Naive thymus-derived CD4-positive, alpha-beta T cell (primary cell): ENCODE data around the gene CBLB. TPM values are rescaled to one million over a fixed set of nuclear protein-coding genes. Genes with fewer than 3 reads are reported as not detected.

ENCODE experiments used
- ATAC-seq: fragments of 150-1000 bp; cut with Tn5 transposase; 2 replicates; pipeline ENCODE4 v1.10.0; 2021; ENCODE audit warnings: mild to moderate bottlenecking, moderate library complexity
- CTCF ChIA-PET: fragments of 350-600 bp; sonication (Branson Sonifier 250); formaldehyde crosslinking; loops from one replicate; lab custom pipeline; 2021; ENCODE audit warnings: antibody characterized with exemption; lab: Charles Lee
- POLR2A ChIA-PET: fragments of 350-600 bp; sonication (Branson Sonifier 250); formaldehyde crosslinking; loops from one replicate; lab custom pipeline; 2021; ENCODE audit warnings: antibody characterized with exemption, inconsistent platforms; lab: Charles Lee
- DNase-seq, 9 donors: peaks; one replicate each; pipeline versions ENCODE4 v3.0.0 to v3.0.0-alpha.2; 2020 to 2022; ENCODE audit warnings: mixed read lengths in 1 of 9
- H3K27ac ChIP-seq: one replicate; pipeline ENCODE4 v1.7.0; 2013; ENCODE audit warnings: mild to moderate bottlenecking, low read depth, low read length, moderate library complexity
- H3K27me3 ChIP-seq, 2 donors: one replicate each; pipeline ENCODE4 v1.7.0; 2013; ENCODE audit warnings: low read length in 2 of 2, mild to moderate bottlenecking in 2 of 2, moderate library complexity in 2 of 2; ENCODE audit not compliant: control insufficient read depth in 2 of 2, insufficient read depth in 2 of 2
- H3K36me3 ChIP-seq, 3 experiments: 1 replicate in 2 of 3; 2 replicates in 1 of 3; pipeline ENCODE4 v1.7.0; 2013; ENCODE audit warnings: low read length in 3 of 3, mild to moderate bottlenecking in 3 of 3, moderate library complexity in 1 of 3; ENCODE audit not compliant: insufficient read depth in 3 of 3, control insufficient read depth in 2 of 3
- H3K4me1 ChIP-seq, 2 donors: one replicate each; pipeline ENCODE4 v1.7.0; 2013; ENCODE audit warnings: low read length in 2 of 2, mild to moderate bottlenecking in 2 of 2, moderate library complexity in 1 of 2; ENCODE audit not compliant: control insufficient read depth in 2 of 2, insufficient read depth in 2 of 2
- H3K4me3 ChIP-seq: 2 replicates; pipeline ENCODE4 v1.7.0; 2013; ENCODE audit warnings: mild to moderate bottlenecking, low read length
- H3K9me3 ChIP-seq, 3 experiments: 1 replicate in 2 of 3; 2 replicates in 1 of 3; pipeline ENCODE4 v1.7.0; 2013; ENCODE audit warnings: low read length in 3 of 3; ENCODE audit not compliant: control insufficient read depth in 2 of 3
- H3K27ac Mint-ChIP-seq, 9 donors: one replicate each; pipeline ENCODE4 v1.8.0; 2020 to 2022; ENCODE audit warnings: mixed read lengths in 9 of 9, mild to moderate bottlenecking in 8 of 9, moderate library complexity in 5 of 9, inconsistent platforms in 2 of 9
- H3K27me3 Mint-ChIP-seq, 5 donors: one replicate each; pipeline ENCODE4 v1.8.0; 2021 to 2022; ENCODE audit warnings: mixed read lengths in 5 of 5, mild to moderate bottlenecking in 1 of 5
- H3K36me3 Mint-ChIP-seq, 5 donors: one replicate each; pipeline ENCODE4 v1.8.0; 2020 to 2022; ENCODE audit warnings: mixed read lengths in 5 of 5, mild to moderate bottlenecking in 3 of 5, inconsistent platforms in 1 of 5
- H3K4me1 Mint-ChIP-seq, 7 donors: one replicate each; pipeline ENCODE4 v1.8.0; 2020 to 2022; ENCODE audit warnings: mixed read lengths in 7 of 7, mild to moderate bottlenecking in 3 of 7, inconsistent platforms in 1 of 7
- H3K4me3 Mint-ChIP-seq, 10 donors: one replicate each; pipeline ENCODE4 v1.8.0; 2020 to 2022; ENCODE audit warnings: mild to moderate bottlenecking in 10 of 10, mixed read lengths in 10 of 10, moderate library complexity in 6 of 10, inconsistent platforms in 2 of 10
- H3K9me3 Mint-ChIP-seq, 11 donors: one replicate each; pipeline ENCODE4 v1.8.0; 2020 to 2022; ENCODE audit warnings: mixed read lengths in 11 of 11, mild to moderate bottlenecking in 4 of 11, inconsistent platforms in 1 of 11, moderate library complexity in 1 of 11
- intact Hi-C, 2 donors: fragments of 100-400 bp; cut with micrococcal nuclease; formaldehyde crosslinking; loops; one replicate each; pipeline ENCODE4 v1.15.1; 2023
- polyA plus RNA-seq, 2 donors: library from polyadenylated mRNA; unstranded; fragments of 300-500 nt; fragmentation: Illumina TruSeq; gene quantifications; one replicate each; pipeline ENCODE4 v1.2.3, GENCODE V29; 2021
- total RNA-seq, 6 experiments: library from RNA in 5 of 6; stranded (reverse) in 5 of 6; gene quantifications; 1 replicate in 5 of 6; 2 replicates in 1 of 6; pipeline ENCODE4 v1.2.3 and lab custom pipeline; 2021 to 2026

The CBLB gene
- total and polyA plus RNA-seq, 7 experiments from 2014 or later: 22.4 to 135 (median 97.8) TPM

GRCh38 chr3:105847865-105848264 is 20.9 kb downstream of the CBLB start:
- H3K36me3 ChIP-seq: peaks cover 0 to 10% (median 4%) of the 10 kb centered on the region in 3 experiments
- ChIA-PET POLR2A (interaction anchor here (0.6 kb wide), 1 partner anchor 111 kb away, joined by 3 read pairs; no protein-coding TSS in a partner anchor), CTCF (interaction anchor here (1.2 kb wide), 1 partner anchor 361 kb away, joined by 3 read pairs; no protein-coding TSS in a partner anchor)
- DNase-seq: no peak
- no peak for ATAC-seq
- H3K9me3 ChIP-seq: no peaks in the 10 kb centered on the region
- Mint-ChIP-seq H3K9me3 (peaks cover 0 to 6% (median 0%) of the 10 kb centered on the region in 11 donors), H3K4me3 (peak overlapping the region in 9 of 10 donors; percentile 1 to 62 (median 35)), H3K27me3 (no peaks in the 10 kb centered on the region), H3K27ac (peak overlapping the region in 6 of 9 donors; percentile 19 to 66 (median 42)), H3K36me3 (peaks cover 5 to 49% (median 37%) of the 10 kb centered on the region in 5 donors), H3K4me1 (peaks cover 17 to 78% (median 67%) of the 10 kb centered on the region in 7 donors)
- H3K27ac ChIP-seq: no peak overlapping the region
- intact Hi-C loops: loop anchor here (2.0 to 5.0 kb wide), 3 partner anchors 15 to 36 kb away; no protein-coding TSS in a partner anchor
- H3K4me1 ChIP-seq: peaks cover 17 to 42% of the 10 kb centered on the region in 2 donors
- no peaks in the 10 kb centered on the region for H3K27me3 ChIP-seq
- no peak overlapping the region for H3K4me3 ChIP-seq

- no peak for DNase-seq
- ChIA-PET POLR2A (interaction anchor here (0.6 kb wide), 1 partner anchor 111 kb away, joined by 3 read pairs; no protein-coding TSS in a partner anchor), CTCF (interaction anchor here (0.7 to 1.2 kb wide), 2 partner anchors 49 to 362 kb away, joined by 3 read pairs; no protein-coding TSS in a partner anchor)
- H3K36me3 Mint-ChIP-seq: peaks cover 5 to 48% (median 36%) of the 10 kb centered on the region in 5 donors
- H3K27ac ChIP-seq: no peak overlapping the region
- no peaks in the 10 kb centered on the region for H3K27me3 Mint-ChIP-seq
- peaks cover 17 to 80% (median 64%) of the 10 kb centered on the region in 7 donors for H3K4me1 Mint-ChIP-seq
- peaks cover 0 to 10% (median 4%) of the 10 kb centered on the region in 3 experiments for H3K36me3 ChIP-seq
- ATAC-seq: no peak
- peak overlapping the region in 8 of 10 donors; percentile 1 to 71 (median 40) for H3K4me3 Mint-ChIP-seq
- no peak overlapping the region for H3K4me3 ChIP-seq
- no peaks in the 10 kb centered on the region for H3K27me3 ChIP-seq
- peak overlapping the region in 8 of 9 donors; percentile 23 to 73 (median 41) for H3K27ac Mint-ChIP-seq
- peaks cover 17 to 42% of the 10 kb centered on the region in 2 donors for H3K4me1 ChIP-seq
- H3K9me3 Mint-ChIP-seq: peaks cover 0 to 6% (median 0%) of the 10 kb centered on the region in 11 donors
- intact Hi-C loops: loop anchor here (2.0 to 5.0 kb wide), 2 partner anchors 19 to 35 kb away; no protein-coding TSS in a partner anchor
- no peaks in the 10 kb centered on the region for H3K9me3 ChIP-seq
Measured at GRCh38 chr3:105847452-105847851, 21.4 kb downstream of the CBLB start.

GRCh38 chr3:105846809-105847208 is 22.0 kb downstream of the CBLB start:
- no peak overlapping the region for H3K4me3 ChIP-seq
- H3K27me3 ChIP-seq: no peaks in the 10 kb centered on the region
- peaks cover 0 to 6% (median 0%) of the 10 kb centered on the region in 11 donors for H3K9me3 Mint-ChIP-seq
- CTCF ChIA-PET: interaction anchor here (0.7 to 1.2 kb wide), 2 partner anchors 50 to 362 kb away, joined by 3 read pairs; no protein-coding TSS in a partner anchor
- POLR2A ChIA-PET: no interaction called here
- peaks cover 0 to 10% (median 4%) of the 10 kb centered on the region in 3 experiments for H3K36me3 ChIP-seq
- H3K4me1 Mint-ChIP-seq: peaks cover 15 to 81% (median 60%) of the 10 kb centered on the region in 7 donors
- H3K4me1 ChIP-seq: peaks cover 17 to 42% of the 10 kb centered on the region in 2 donors
- no peak overlapping the region for H3K27ac ChIP-seq
- ATAC-seq: no peak
- no peaks in the 10 kb centered on the region for H3K9me3 ChIP-seq
- H3K27me3 Mint-ChIP-seq: no peaks in the 10 kb centered on the region
- intact Hi-C loops: loop anchor here (2.0 to 5.0 kb wide), 2 partner anchors 20 to 35 kb away; no protein-coding TSS in a partner anchor
- H3K4me3 Mint-ChIP-seq: peak overlapping the region in 6 of 10 donors; percentile 15 to 71 (median 40)
- no peak for DNase-seq
- peak overlapping the region in 4 of 9 donors; percentile 24 to 73 (median 68) for H3K27ac Mint-ChIP-seq
- peaks cover 5 to 48% (median 38%) of the 10 kb centered on the region in 5 donors for H3K36me3 Mint-ChIP-seq

GRCh38 chr3:105845488-105845887 is 23.3 kb downstream of the CBLB start:
- H3K27me3 ChIP-seq: no peaks in the 10 kb centered on the region
- no peak overlapping the region for H3K27ac ChIP-seq
- CTCF ChIA-PET: no interaction called here
- H3K36me3 ChIP-seq: peaks cover 0 to 4% (median under 1%) of the 10 kb centered on the region in 3 experiments
- H3K27ac Mint-ChIP-seq: peak overlapping the region in 5 of 9 donors; percentile 22 to 42 (median 26)
- H3K4me1 ChIP-seq: peaks cover 17 to 32% of the 10 kb centered on the region in 2 donors
- H3K9me3 Mint-ChIP-seq: peaks cover 0 to 3% (median 0%) of the 10 kb centered on the region in 11 donors
- POLR2A ChIA-PET: interaction anchor here (0.6 to 0.7 kb wide), 2 partner anchors 17 to 54 kb away, joined by 3 to 4 read pairs; no protein-coding TSS in a partner anchor
- peaks cover 16 to 75% (median 51%) of the 10 kb centered on the region in 7 donors for H3K4me1 Mint-ChIP-seq
- H3K4me3 ChIP-seq: no peak overlapping the region
- no peaks in the 10 kb centered on the region for H3K9me3 ChIP-seq
- no peak for ATAC-seq
- intact Hi-C loops: loop anchor here (1.0 to 5.0 kb wide), 3 partner anchors 15 to 33 kb away; no protein-coding TSS in a partner anchor
- peak overlapping the region in 6 of 10 donors; percentile 11 to 46 (median 26) for H3K4me3 Mint-ChIP-seq
- DNase-seq: no peak
- peaks cover 0 to 42% (median 32%) of the 10 kb centered on the region in 5 donors for H3K36me3 Mint-ChIP-seq
- no peaks in the 10 kb centered on the region for H3K27me3 Mint-ChIP-seq

GRCh38 chr3:105844704-105845103 is 24.1 kb downstream of the CBLB start:
- Histone ChIP-seq H3K27ac (no peak overlapping the region), H3K27me3 (no peaks in the 10 kb centered on the region), H3K4me1 (peaks cover 17 to 29% of the 10 kb centered on the region in 2 donors), H3K4me3 (no peak overlapping the region), H3K9me3 (no peaks in the 10 kb centered on the region), H3K36me3 (peaks cover 0 to 4% (median 0%) of the 10 kb centered on the region in 3 experiments)
- Mint-ChIP-seq H3K4me3 (no peak overlapping the region), H3K36me3 (peaks cover 0 to 45% (median 38%) of the 10 kb centered on the region in 5 donors), H3K27me3 (no peaks in the 10 kb centered on the region), H3K4me1 (peaks cover 18 to 80% (median 54%) of the 10 kb centered on the region in 7 donors), H3K27ac (peak overlapping the region in 2 of 9 donors; percentile 30 to 57), H3K9me3 (peaks cover 0 to 3% (median 0%) of the 10 kb centered on the region in 11 donors)
- ChIA-PET CTCF (no interaction called here), POLR2A (interaction anchor here (0.7 to 1.0 kb wide), 3 partner anchors 18 to 23 kb away, joined by 3 to 4 read pairs (median 3); no protein-coding TSS in a partner anchor)
- no peak for ATAC-seq
- DNase-seq: no peak
- intact Hi-C loops: loop anchor here (1.0 to 5.0 kb wide), 3 partner anchors 14 to 32 kb away; no protein-coding TSS in a partner anchor

- Mint-ChIP-seq H3K4me3 (no peak overlapping the region), H3K4me1 (peaks cover 18 to 80% (median 54%) of the 10 kb centered on the region in 7 donors), H3K9me3 (peaks cover 0 to 3% (median 0%) of the 10 kb centered on the region in 11 donors), H3K36me3 (peaks cover 0 to 42% (median 36%) of the 10 kb centered on the region in 5 donors), H3K27me3 (no peaks in the 10 kb centered on the region), H3K27ac (peak overlapping the region in 6 of 9 donors; percentile 27 to 61 (median 52))
- ChIA-PET CTCF (no interaction called here), POLR2A (no interaction called here)
- DNase-seq (no peak), ATAC-seq (peak; percentile 29)
- H3K9me3 ChIP-seq: no peaks in the 10 kb centered on the region
- H3K4me3 ChIP-seq: no peak overlapping the region
- intact Hi-C loops: loop anchor here (2.0 kb wide), 1 partner anchor 13 kb away; no protein-coding TSS in a partner anchor
- peaks cover 0 to 4% (median 0%) of the 10 kb centered on the region in 3 experiments for H3K36me3 ChIP-seq
- no peaks in the 10 kb centered on the region for H3K27me3 ChIP-seq
- H3K4me1 ChIP-seq: peaks cover 17 to 29% of the 10 kb centered on the region in 2 donors
- H3K27ac ChIP-seq: no peak overlapping the region
Measured at GRCh38 chr3:105843994-105844393, 24.8 kb downstream of the CBLB start.
